Right lobe of liver (tissue), 4 donors: ENCODE measurements around the gene MYMK.
A peak's percentile ranks its signal among the peaks of the same experiment; 100 is the strongest.

Experiments used
- CTCF ChIP-seq, 4 donors: fragments of 200-600 bp in 3 of 4; fragments of 450-650 bp in 1 of 4; IDR thresholded peaks; one replicate each; pipeline versions ENCODE4 v1.5.1 to v1.8.0; 2016 to 2022; ENCODE audit warnings: antibody characterized with exemption in 4 of 4, mild to moderate bottlenecking in 2 of 4
- POLR2A ChIP-seq: fragments of 450-650 bp; IDR thresholded peaks from one replicate; pipeline ENCODE4 v1.6.1; 2017; ENCODE audit warnings: antibody characterized with exemption, mild to moderate bottlenecking
- donor health status: DM: no; HTN: no; CAD: no.
- donor health status: DM: no; HTN: no; CAD: no.
- donor health status: DM: no; HTN: yes; CAD: no.

GRCh38 chr9:133506653-133507038, 18.1 kb downstream of the MYMK start:
- peak; percentile 10 to 23 (median 16) for TF ChIP-seq CTCF (IDR thresholded peaks at IDR 0.05)
- TF ChIP-seq POLR2A = peak; percentile 74
